ENCODE results near the gene ZDHHC9. TPM values are rescaled to one million over a fixed set of nuclear protein-coding genes. Genes with fewer than 3 reads are reported as not detected.

Gene ZDHHC9
- total RNA-seq, 2 donors from 2014 or later: 27.1 to 40.2 TPM

GRCh38 chrX:129759576-129760061 lies 84.1 kb downstream of the ZDHHC9 start:
- no peaks in the 10 kb centered on the region for H3K36me3 ChIP-seq (ENCODE audit: control insufficient read depth, insufficient read depth, low read length)
- H3K27ac Mint-ChIP-seq: no peak overlapping the region
- H3K4me1 ChIP-seq (ENCODE audit: control insufficient read depth, insufficient read depth, low read length): no peaks in the 10 kb centered on the region
- no peaks in the 10 kb centered on the region for H3K27me3 Mint-ChIP-seq (ENCODE audit: insufficient read depth)
- TF ChIP-seq CTCF (conservative IDR thresholded peaks at IDR 0.05): peak; percentile 43
- no peaks in the 10 kb centered on the region for H3K36me3 Mint-ChIP-seq (ENCODE audit: low read depth)
- 83 to 100% methylated on average over 1 to 14 of the region's 14 CpGs for WGBS, 2 experiments (ENCODE audit: insufficient coverage in 1 of 2, insufficient read length in 1 of 2)
- no peak overlapping the region for H3K9ac ChIP-seq (ENCODE audit: extremely low read depth, low read length, poor library complexity, severe bottlenecking)
- H3K4me3 Mint-ChIP-seq: no peak overlapping the region
- H3K4me3 ChIP-seq (ENCODE audit: low read length): no peak overlapping the region
- no peaks in the 10 kb centered on the region for H3K9me3 ChIP-seq (ENCODE audit: control insufficient read depth, low read length)
- peak; percentile 52 for DNase-seq
- peaks cover 3% of the 10 kb centered on the region for H3K9me3 Mint-ChIP-seq
- H3K27me3 ChIP-seq (ENCODE audit: control insufficient read depth, insufficient read depth, low read length, poor library complexity, severe bottlenecking): no peaks in the 10 kb centered on the region
- H3K27ac ChIP-seq (ENCODE audit: low read depth, low read length): no peak overlapping the region
- no peaks in the 10 kb centered on the region for H3K4me1 Mint-ChIP-seq

GRCh38 chrX:129755779-129756650 lies 87.7 kb downstream of the ZDHHC9 start:
- Mint-ChIP-seq H3K4me3 (no peak overlapping the region), H3K9me3 (peaks cover 2% of the 10 kb centered on the region), H3K36me3 (ENCODE audit: low read depth) (no peaks in the 10 kb centered on the region), H3K27me3 (ENCODE audit: insufficient read depth) (peaks cover 2% of the 10 kb centered on the region), H3K4me1 (peaks cover 3% of the 10 kb centered on the region), H3K27ac (no peak overlapping the region)
- no peak overlapping the region for H3K27ac ChIP-seq (ENCODE audit: low read depth, low read length)
- no peaks in the 10 kb centered on the region for H3K9me3 ChIP-seq (ENCODE audit: control insufficient read depth, low read length)
- 87 to 93% methylated on average over 3 to 18 of the region's 18 CpGs for WGBS, 2 experiments (ENCODE audit: insufficient coverage in 1 of 2, insufficient read length in 1 of 2)
- no peaks in the 10 kb centered on the region for H3K27me3 ChIP-seq (ENCODE audit: control insufficient read depth, insufficient read depth, low read length, poor library complexity, severe bottlenecking)
- H3K4me3 ChIP-seq (ENCODE audit: low read length): no peak overlapping the region
- peak; percentile 76 for DNase-seq
- no peaks in the 10 kb centered on the region for H3K36me3 ChIP-seq (ENCODE audit: control insufficient read depth, insufficient read depth, low read length)
- peak; percentile 53 for TF ChIP-seq CTCF (conservative IDR thresholded peaks at IDR 0.05)
- H3K9ac ChIP-seq (ENCODE audit: extremely low read depth, low read length, poor library complexity, severe bottlenecking): no peak overlapping the region
- no peaks in the 10 kb centered on the region for H3K4me1 ChIP-seq (ENCODE audit: control insufficient read depth, insufficient read depth, low read length)

GRCh38 chrX:129754056-129755024 lies 89.3 kb downstream of the ZDHHC9 start:
- H3K4me3 Mint-ChIP-seq: peak overlapping the region; percentile 17
- peak; percentile 86 for DNase-seq
- Histone ChIP-seq H3K9ac (ENCODE audit: extremely low read depth, low read length, poor library complexity, severe bottlenecking) (no peak overlapping the region), H3K9me3 (ENCODE audit: control insufficient read depth, low read length) (no peaks in the 10 kb centered on the region), H3K27ac (ENCODE audit: low read depth, low read length) (no peak overlapping the region), H3K36me3 (ENCODE audit: control insufficient read depth, insufficient read depth, low read length) (no peaks in the 10 kb centered on the region), H3K4me1 (ENCODE audit: control insufficient read depth, insufficient read depth, low read length) (no peaks in the 10 kb centered on the region), H3K27me3 (ENCODE audit: control insufficient read depth, insufficient read depth, low read length, poor library complexity, severe bottlenecking) (no peaks in the 10 kb centered on the region), H3K4me3 (ENCODE audit: low read length) (no peak overlapping the region)
- H3K27ac Mint-ChIP-seq: no peak overlapping the region
- H3K36me3 Mint-ChIP-seq (ENCODE audit: low read depth): no peaks in the 10 kb centered on the region
- H3K27me3 Mint-ChIP-seq (ENCODE audit: insufficient read depth): peaks cover 2% of the 10 kb centered on the region
- H3K4me1 Mint-ChIP-seq: peaks cover 3% of the 10 kb centered on the region
- TF ChIP-seq CTCF (conservative IDR thresholded peaks at IDR 0.05): peak; percentile 85
- WGBS, 2 experiments (ENCODE audit: insufficient coverage in 1 of 2, insufficient read length in 1 of 2): 68 to 83% methylated on average over 1 to 20 of the region's 22 CpGs
- H3K9me3 Mint-ChIP-seq: peaks cover 2% of the 10 kb centered on the region
